ENCODE measurements around the gene KIF26B.

- TF ChIP-seq, protein P1, sequence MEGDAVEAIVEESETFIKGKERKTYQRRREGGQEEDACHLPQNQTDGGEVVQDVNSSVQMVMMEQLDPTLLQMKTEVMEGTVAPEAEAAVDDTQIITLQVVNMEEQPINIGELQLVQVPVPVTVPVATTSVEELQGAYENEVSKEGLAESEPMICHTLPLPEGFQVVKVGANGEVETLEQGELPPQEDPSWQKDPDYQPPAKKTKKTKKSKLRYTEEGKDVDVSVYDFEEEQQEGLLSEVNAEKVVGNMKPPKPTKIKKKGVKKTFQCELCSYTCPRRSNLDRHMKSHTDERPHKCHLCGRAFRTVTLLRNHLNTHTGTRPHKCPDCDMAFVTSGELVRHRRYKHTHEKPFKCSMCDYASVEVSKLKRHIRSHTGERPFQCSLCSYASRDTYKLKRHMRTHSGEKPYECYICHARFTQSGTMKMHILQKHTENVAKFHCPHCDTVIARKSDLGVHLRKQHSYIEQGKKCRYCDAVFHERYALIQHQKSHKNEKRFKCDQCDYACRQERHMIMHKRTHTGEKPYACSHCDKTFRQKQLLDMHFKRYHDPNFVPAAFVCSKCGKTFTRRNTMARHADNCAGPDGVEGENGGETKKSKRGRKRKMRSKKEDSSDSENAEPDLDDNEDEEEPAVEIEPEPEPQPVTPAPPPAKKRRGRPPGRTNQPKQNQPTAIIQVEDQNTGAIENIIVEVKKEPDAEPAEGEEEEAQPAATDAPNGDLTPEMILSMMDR (IDR thresholded peaks at IDR 0.05; ENCODE audit: low read depth, low read length) = no peak
- TF ChIP-seq EZH2phosphoT487 (IDR thresholded peaks at IDR 0.05; ENCODE audit: low read depth) = no peak
Measured at GRCh38 chr1:245397771-245398170, 243.0 kb downstream of the KIF26B start.

Data from OCI-LY3 (cell line).